ENCODE data around the gene P3H3.

GRCh38 chr12:6819106-6820030 is 8.8 kb upstream of the P3H3 start:
- TF ChIP-seq CTCF (conservative IDR thresholded peaks at IDR 0.05; ENCODE audit: low read length): no peak
- TF ChIP-seq EZH2phosphoT487 (IDR thresholded peaks at IDR 0.05; ENCODE audit: borderline replicate concordance): no peak
